GM19351 (cell line): Measurements from ENCODE around the gene SGMS1.

Experiments
- ATAC-seq: cut with Tn5 transposase; IDR thresholded peaks from one replicate; pipeline ENCODE4 v1.9.1; 2021; ENCODE audit warnings: mild to moderate bottlenecking, moderate library complexity; ENCODE audit not compliant: unreplicated experiment

Gene SGMS1

DNA sequence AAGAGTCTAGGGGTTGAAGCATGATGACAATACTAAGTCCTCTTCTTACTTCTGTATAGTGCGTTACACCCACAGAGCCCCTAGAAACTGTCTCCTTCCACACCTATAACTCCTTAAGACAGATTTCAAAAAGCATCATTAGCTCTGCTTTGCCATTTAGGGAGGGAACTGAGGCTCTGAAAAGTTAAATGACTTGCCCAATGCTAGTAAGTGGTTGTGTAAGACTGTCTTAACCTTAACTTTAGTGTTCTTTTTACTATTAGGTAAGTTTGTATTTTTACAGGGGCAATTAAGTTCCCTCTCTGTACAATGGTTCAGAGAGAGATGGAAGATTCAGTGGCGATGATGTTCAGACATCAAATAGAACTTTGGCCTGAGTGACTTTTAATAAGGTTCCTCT is 299.7 kb downstream of the SGMS1 start:
- no peak for ATAC-seq

DNA sequence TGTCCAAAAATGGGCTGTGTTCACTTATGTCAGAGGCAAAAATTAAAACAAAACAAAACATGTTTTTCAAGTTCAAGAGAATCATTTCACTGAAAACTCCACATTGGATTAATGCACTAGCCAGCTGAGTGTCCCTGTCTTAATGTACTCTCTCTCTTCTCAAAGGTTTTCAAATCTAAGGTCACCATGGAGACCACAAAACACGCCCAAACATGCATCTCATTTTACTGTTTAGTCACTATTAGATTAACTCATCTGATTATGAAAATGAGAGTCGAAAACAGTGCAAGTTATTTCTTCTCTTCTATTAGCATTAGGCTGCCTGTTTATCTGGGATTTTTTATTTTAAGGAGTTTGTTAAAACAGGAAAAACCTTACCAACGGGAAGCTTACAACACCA is 301.7 kb downstream of the SGMS1 start:
- no peak for ATAC-seq

DNA sequence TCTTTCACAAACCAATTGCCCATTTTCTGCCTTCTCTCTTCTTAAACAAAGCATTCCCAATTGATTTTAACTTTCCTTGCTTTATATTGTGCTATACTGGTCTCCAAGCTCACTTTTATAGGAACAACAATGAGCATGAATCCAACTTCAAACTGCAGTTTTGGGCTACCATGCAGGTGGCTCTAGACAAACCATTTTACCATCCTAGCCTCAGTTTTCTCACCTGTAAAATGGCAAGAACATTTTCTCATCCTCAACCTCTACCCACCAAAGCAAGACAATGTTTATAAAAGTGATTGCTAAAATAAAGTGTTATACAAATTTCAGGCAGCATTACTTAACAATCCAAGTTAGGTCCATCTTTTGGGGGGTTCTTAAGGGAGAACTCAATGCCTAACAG is 305.6 kb downstream of the SGMS1 start:
- no peak for ATAC-seq

DNA sequence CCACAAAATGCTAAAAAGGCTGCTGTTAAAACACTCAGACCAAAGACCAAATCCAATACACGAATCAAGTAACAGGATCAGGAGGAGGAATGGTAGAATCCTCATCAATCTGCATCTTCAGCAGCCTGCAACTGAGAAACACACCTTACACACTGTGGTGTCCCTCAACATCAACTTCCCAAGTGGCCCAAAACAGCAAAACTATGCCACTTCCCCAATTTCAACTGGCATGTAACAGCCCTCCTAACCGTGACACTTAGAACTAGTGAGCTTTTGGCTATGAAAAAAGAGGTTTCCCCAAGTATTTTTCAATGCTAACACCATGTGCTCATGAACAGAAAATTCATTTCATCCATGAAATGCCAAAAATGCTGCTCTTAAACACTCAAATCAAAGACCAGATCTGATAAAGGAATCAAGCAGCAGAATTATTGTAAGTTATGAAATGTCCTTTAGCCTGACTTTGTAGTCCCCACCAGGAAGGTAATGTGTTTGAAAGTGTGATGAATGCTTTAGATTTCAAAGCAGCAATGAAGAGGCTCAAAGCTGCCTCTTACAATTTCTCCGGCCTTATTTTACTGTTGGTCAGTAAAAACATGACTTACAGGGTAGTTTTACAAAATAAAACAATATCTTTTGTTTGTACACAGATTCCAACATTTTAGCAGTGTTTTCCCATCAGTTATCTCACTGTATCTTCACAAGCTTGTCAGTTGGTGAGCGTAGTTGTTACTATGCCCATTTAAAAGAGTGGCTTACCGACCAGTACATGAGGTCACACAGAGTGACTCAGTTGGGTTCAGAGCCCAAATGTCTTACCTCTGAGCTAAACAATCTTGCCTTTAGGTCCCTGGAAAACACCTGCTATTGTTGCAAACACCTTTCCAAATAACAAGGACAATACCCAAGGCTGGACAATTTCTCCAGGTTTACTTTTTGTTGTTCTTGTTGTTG is 306.8 kb downstream of the SGMS1 start:
- ATAC-seq = no peak

DNA sequence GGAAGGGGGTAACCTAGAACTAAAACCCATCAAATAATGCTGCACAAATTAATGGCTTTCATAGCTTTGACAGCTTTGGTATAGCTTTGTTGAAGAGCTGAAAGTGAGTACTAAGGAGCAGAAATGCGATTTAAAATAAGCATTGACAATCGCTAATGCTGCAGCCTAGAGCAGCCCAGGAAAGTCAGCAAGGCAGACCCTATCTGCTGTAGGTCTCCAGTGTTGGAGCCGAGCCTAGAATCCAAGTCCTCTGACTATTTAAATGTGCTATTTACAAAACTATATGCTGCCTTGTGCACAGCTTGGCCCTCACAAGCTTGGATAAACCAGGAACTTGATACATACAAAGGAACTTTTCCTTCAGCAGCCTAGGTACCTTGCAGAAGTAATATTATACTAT is 307.6 kb downstream of the SGMS1 start:
- ATAC-seq = no peak

DNA sequence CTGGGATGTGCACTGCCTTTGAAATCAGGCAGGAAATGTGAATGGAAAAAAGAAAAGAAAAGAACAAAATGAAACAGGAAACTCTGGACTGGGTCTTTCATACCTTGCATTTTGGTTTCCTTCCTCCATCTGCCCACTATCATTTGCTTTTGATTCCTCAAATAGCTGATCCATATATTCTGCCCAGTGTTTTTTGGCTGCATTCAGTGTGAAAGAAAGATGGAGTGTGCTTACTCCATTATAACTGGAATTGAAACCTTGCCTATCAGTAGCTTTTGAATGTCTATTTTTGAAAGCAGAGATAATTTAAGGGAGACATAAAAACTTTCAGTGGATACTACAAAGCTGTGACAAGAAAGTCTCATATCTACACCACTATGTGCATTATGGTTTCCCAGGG is 308.3 kb downstream of the SGMS1 start:
- no peak for ATAC-seq

DNA sequence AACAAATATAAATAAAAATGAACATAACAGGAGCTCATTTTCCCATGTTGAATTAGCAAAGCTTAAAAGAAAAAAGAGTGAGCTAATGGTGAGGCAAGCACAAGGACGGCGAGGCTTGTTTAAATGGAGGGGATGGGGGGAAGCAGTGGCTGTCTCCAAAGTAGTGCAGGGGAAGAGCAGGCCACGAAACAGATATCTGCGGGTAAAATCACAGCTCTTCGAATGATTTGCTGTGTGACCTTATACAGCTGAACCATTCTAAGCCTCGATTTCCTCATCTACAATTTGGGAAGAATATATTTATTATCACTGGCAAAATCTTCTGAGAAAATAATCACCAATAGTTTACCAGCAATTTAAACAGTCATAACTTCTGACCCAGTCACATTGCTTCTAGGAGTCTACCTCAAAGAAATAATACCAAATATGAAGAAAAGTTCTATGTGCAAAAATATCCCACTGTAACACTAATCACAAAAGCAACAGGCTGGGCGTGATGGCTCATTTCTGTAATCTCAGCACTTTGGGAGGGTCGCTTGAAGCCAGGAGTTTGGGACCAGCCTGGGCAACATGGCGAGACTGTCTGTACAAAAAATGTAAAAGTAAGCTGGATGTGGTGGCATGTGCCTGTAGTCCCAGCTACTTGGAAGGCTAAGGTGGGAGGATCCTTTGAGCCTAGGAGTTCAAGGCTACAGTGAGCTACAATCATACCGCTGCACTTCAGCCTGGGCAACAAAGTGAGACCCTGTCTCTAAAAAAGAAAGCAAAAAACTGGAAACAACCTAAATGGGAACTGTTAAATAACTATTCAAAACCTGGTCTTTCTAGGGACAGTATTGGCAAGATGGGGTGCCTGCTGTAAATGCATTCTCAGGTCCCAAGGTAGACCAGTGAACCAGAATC is 309.3 kb downstream of the SGMS1 start:
- ATAC-seq = no peak

DNA sequence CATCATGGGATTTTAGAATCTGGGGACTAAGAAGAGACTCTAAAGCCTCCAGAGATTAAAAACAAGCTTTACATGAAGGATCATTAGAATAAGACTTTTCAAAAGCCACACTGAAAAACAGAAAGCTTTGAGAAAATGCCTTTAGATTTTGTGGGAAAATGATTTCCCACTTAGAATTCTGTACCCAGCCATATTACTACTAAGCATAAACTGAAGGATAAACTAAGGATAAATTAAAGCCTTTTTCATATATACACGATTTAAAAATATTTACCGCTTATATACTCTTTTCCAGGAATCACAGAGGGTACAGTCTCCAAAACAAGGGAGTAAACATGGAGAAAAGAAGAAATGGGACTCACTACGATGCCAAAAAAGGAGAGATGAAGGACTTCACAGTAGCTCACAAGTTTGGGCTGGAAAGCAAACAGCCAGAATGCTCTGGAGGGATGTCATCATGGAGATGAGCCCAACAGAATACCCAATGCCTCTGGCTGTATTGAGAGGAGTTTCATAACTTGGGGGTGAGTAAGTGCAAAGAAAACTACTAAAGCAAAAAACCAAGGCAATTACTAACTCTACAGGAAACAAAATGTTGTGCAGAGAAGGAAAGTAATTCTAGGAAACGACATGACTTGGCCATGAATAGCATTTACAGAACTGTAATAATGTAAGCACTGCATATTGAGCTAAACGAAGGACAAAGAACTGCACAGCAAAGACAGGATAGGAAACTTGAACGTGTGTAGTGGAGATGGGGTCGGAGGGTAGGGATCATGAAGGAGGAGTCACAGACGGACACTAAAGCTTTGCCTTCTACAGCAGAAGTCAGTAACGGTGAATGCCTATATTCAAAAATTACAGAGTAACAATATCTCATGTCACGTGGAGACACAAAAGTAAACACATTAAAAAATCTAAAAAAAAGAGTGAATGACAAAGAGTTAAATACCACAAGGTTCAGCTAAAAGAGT is 311.0 kb downstream of the SGMS1 start:
- ATAC-seq = no peak

DNA sequence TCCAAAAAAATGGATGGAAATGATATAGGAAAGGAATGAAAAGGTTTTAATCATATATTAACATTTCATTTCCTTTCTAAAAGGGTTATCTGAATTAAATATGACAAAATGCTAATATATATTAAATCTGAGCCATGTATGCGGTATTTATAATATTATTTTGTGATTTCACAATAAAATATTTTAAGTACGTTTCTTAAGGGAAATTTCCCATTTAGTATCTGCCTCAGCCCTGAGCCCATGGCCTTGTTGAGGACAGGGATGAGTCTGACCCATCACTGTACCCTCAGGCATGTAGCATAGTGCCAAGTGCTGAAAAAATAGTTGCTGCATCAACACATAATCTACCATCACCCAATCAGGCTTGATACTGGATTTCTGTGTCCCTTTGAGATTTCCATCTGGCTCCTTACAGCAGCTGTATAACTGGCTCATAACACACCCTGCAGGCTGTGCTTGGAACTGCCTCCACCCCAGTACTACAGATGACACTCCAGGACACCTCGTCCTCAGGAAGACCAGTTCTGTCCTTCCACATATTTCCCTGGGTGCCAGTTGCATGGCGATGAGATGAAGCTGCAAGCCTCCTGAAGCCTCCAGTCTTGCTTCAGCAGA is 313.1 kb downstream of the SGMS1 start:
- ATAC-seq = peak; percentile 88

DNA sequence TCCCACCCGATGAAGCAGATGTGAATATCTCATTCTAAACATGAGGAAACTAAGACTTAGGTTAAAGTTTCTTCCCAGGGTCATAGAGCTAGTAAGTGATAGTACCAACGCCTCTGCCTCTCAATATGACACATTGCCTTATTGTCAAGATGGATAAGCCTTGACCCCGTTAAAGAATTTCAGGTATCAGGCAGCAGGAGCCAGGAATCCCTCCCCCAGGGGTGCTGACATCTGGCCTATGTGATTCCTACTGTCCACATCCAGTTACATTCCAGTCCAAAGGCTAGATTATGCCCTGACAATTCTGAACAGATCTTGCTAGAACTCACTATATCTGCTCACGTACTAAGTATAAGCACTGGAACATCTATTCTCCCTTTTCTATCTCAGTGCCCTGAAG is 314.4 kb downstream of the SGMS1 start:
- no peak for ATAC-seq

DNA sequence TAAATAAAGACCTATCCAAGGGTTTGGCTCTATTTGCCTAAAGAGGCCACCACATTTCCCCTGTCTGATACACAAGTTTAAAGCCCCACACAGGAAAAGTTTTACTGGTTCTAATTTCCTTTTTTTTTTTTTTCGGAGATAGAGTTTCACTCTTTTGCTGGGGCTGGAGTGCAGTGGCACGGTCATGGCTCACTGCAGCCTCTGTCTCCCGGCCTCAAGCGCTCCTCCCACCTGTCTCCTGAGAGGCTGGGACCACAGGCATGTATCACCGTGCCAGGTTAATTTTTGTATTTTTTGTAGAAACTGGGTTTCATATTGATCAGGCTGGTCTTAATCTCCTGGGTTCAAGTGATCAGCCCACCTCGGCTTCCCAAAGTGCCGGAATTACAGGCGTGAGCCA is 319.1 kb downstream of the SGMS1 start:
- ATAC-seq = no peak

DNA sequence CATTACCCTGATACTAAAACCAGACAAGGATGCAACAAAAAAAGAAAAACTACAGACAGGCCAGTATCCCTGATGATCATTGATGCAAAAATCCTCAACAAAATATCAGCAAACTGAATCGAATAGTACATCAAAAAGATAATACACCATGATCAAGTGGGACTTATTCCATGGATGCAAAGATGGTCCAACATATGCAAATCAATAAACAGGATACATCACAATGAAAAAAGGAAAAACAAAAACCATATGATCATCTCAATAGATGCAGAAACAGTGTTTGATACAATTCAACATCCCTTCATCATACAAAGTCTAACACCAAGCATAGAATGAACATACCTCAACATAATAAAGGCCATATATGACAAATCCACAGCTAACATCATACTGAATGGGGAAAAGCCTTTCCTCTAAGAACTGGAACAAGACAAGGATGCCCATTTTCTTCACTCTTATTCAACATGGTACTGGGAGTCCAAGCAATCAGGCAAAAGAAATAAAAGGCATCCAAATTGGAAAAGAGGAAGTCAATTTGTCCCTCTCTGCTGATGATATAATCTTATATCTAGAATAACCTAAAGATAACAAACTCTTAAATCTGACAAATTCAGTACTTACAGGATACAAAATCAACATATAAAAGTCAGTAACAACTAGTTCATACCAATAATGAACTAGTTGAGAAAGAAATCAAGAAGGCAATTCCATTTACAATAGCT is 323.6 kb downstream of the SGMS1 start:
- no peak for ATAC-seq

DNA sequence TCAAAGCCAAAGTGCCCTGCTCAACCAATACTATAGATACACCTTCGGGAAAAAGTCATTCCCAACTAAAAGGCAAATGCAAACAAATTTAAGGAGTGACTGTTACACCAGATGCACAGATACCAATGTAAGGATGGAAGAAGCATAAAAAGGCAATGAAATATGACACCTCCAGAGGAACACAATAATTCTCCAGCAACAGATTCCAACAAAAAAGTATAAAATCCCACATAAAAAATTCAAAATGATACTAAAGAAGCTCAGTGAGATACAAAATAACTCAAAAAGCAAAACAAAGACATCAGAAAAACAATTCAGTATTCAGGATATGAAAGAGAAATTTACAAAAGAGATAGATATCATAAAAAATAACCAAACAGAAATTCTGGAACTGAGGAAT is 328.4 kb downstream of the SGMS1 start:
- ATAC-seq = no peak

DNA sequence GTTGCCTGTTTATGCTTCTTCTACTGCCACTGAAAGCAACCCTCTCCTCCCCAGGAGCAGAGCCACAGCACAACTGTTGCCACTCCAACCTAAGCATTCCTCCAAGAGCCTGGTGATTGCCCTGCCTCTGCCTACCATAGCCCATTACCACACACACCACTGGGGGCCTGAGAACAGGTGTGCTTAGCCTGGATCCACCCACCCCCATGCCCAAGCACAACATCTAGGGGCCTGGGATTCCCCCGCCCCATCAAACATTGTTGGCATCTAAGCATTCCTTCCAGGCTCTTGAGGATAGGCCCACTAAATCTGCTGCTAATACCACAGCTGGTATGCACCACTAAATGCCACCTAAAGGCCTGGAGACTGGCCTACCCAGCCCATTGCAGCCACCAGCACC is 329.2 kb downstream of the SGMS1 start:
- ATAC-seq = no peak

DNA sequence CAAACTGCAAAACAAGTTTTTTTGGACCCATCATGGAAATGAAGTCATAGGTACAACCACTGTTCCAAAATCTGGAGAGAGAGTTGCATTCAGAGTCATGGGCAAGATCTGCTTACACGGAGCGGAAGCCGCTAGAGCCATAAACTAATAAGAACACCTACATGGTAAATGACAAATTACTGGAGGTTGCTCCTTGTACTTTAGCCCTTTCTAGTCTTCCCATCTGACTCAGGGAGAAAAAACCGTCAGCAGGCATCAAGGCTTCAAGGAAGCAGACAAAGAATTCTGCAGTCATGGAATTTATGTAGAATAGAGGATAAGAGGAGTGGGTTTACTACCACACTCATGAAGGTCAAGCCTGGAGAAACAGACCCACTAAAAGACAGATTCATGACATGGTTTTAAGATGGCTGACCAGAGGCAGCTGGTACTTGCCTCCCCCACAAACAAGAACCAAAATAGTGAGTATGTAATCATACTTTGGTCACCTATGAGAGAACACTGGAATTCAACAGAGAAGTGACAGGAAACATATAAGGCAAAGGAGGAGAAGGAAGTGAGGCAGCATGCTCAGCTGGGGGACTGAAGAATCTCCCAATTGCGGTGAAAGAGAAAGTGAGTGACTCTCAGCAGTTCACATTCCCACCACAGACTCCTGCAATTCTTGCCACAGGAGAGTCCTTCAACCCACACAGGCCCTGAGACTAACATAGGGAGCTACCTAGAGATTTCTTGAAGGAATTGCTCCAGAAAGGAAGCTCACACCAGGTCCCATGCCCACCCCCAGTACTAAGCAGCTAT is 330.0 kb downstream of the SGMS1 start:
- no peak for ATAC-seq

DNA sequence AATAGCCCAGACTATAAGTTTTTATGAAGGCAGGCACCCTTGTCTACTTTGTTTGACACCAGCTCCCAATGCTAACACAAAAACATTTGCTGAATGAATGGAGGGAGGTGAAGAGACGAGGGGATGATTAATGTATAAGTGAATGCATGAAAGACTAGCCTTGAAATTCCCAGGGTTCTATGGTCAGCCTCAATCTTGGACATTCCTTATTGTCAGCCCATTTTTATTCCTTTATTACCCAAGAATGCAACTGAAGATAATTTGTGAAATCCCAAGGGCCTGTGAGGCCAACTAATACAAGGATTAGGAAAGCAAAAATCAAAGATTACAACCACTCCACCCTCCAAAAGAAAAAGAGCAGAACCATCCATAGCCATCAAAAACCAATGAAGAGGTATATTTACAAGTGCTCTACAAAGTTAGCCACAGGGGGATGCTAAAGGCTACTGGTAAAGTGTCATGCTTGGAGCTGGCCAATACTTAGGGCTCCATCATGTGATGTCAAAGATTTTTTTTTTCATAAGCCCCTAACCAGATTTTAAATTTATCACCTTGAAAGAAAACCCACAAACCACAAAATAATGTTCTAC is 332.4 kb downstream of the SGMS1 start:
- ATAC-seq = no peak

DNA sequence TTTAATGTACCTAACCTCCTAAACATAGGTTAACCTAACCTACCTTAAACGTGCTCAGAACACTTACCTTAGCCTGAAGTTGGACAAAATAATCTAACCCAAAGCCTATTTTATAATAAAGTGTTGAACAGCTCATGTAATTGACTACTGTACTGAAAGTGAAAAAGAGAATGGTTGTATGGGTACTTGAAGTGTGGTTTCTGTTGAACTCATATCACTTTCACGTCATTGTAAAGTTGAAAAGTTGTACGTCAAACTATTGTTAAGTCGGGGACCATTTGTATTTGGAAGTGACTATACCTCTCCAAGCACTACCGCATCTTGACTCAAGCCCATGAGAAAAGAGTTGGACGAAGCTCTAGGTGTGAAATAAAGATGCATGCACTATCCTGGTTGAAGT is 334.6 kb downstream of the SGMS1 start:
- no peak for ATAC-seq

DNA sequence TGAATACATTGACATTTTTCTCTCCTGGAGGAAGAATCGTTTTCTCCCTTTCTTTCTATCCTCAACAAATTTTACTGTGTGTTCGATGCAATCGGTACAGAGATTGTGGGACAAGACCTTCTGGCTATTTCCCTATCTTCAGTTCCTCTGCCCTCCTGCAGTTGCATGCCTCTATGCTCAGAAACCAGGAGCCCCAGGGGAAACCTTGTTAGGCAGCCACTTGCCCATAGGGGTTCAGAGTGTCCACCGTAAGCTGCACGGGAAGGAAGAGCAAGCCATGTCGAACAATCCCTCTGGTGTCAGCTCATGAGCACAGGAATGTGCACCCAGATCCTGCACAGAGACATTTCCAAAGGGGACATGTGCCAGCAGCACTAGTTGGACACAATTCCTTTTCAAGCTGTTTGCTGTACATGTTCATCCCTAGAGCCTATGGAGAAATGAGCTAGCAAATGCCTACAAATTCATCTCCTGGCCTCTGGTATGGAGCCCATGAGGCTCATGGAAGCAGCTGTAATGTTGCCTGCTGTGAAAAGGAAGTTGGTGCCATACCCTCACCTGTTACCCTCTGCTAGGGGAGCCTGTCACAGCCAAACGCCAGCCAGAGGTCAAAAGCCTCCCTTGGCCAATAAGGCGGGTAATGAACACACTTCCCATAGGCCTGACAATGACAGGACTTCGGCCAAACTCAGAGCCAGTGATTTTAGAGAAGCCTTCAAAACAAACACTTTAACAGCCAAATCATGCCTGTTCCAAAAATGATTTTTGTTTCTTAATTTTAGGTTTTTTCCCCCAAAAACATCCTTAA is 336.6 kb downstream of the SGMS1 start:
- no peak for ATAC-seq
